ENCODE data around the gene MLXIPL.
A peak's percentile ranks its signal among the peaks of the same experiment; 100 is the strongest.
"Not testable (repeated sequence)": the region's sequence is repeated elsewhere in the genome, so short reads cannot be mapped to it uniquely, and the experiment has no call there.

Gene MLXIPL

DNA sequence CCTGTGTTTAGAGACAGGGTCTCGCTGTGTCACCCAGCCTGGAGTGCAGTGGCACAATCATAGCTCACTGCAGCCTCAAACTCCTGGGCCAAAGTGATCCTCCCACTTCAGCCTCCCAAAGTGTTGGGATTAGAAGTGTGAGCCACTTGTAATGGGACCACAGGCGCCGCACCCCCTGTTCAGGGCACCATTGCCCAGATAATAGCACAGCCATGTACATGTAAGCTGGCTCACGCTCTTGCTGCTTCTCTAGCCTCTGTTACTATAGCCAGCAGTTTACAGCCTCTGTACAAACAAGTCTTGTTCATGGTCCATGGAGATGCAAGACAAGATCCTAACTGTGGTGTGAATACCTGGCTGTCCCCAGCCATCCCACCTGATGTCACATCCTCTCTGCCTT, 4.2 kb upstream of the MLXIPL start:
- H3K27me3 ChIP-seq (ENCODE audit: control insufficient read depth in 2 of 2, insufficient read depth in 2 of 2, low read length in 2 of 2) = peaks cover 14 to 21% of the 10 kb centered on the region in 2 donors

DNA sequence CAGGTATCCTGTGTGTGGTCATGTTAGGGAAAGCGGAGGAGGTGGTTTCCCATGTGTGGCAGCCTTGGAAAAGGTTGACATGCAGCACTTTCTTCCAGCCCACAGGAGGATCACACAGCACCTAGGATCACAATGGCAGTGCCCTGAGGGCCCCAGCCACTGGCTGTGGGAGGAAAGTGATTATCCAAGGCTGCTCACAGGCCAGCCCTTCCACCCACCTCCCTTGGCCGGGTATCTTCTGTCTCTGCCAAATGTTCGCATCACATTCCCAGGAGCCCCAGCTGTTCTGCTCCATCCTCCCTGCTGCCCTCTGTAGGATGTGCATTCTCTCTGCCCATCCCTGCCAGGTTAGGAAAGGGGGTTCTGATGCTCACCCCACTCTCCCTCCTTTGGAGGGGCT, 2.5 kb upstream of the MLXIPL start:
- no peaks in the 10 kb centered on the region for H3K9me3 ChIP-seq (ENCODE audit: control insufficient read depth in 2 of 2, low read length in 2 of 2)
- peaks cover 8 to 12% of the 10 kb centered on the region in 2 donors for H3K4me1 ChIP-seq (ENCODE audit: control insufficient read depth in 2 of 2, insufficient read depth in 2 of 2, low read length in 2 of 2)
- H3K27ac ChIP-seq (ENCODE audit: low read depth in 2 of 2, low read length in 2 of 2) = no peak overlapping the region
- peaks cover 24 to 27% of the 10 kb centered on the region in 2 donors for H3K27me3 ChIP-seq (ENCODE audit: control insufficient read depth in 2 of 2, insufficient read depth in 2 of 2, low read length in 2 of 2)
- H3K9ac ChIP-seq (ENCODE audit: low read depth in 1 of 2, low read length in 2 of 2) = no peak overlapping the region
- no peak overlapping the region for H3K4me3 ChIP-seq (ENCODE audit: low read length in 2 of 2)
- no peaks in the 10 kb centered on the region for H3K36me3 ChIP-seq (ENCODE audit: control insufficient read depth in 2 of 2, insufficient read depth in 2 of 2, low read length in 2 of 2)

More for the DNA sequence above, 4.2 kb upstream of the MLXIPL start:
- no peak overlapping the region for H3K4me3 ChIP-seq (ENCODE audit: low read length in 2 of 2)
- H3K27ac ChIP-seq (ENCODE audit: low read depth in 2 of 2, low read length in 2 of 2) = no peak overlapping the region
- peaks cover 3% of the 10 kb centered on the region in 2 donors for H3K4me1 ChIP-seq (ENCODE audit: control insufficient read depth in 2 of 2, insufficient read depth in 2 of 2, low read length in 2 of 2)
- H3K36me3 ChIP-seq (ENCODE audit: control insufficient read depth in 2 of 2, insufficient read depth in 2 of 2, low read length in 2 of 2) = no peaks in the 10 kb centered on the region
- H3K9me3 ChIP-seq (ENCODE audit: control insufficient read depth in 2 of 2, low read length in 2 of 2) = no peaks in the 10 kb centered on the region
- no peak overlapping the region for H3K9ac ChIP-seq (ENCODE audit: low read depth in 1 of 2, low read length in 2 of 2)

DNA sequence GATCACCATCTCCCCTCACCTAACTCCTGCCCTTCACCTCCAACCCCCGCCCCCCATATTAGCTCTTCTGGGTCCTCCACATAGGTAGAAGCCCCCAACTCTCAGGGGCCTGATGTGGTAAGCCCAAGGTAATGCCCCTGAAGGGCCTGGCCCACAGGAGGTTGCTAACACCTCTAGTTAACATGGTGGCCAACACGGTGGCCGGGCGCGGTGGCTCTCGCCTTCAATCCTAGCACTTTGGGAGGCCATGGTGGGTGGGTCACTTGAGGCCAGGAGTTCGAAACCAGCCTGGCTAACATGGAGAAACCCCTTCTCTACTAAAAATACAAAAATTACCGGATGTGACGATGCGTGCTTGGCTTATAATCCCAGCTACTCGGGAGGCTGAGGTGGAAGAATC, 954 bp upstream of the MLXIPL start:
- H3K9me3 ChIP-seq (ENCODE audit: control insufficient read depth in 2 of 2, low read length in 2 of 2) = no peaks in the 10 kb centered on the region
- peaks cover 24 to 27% of the 10 kb centered on the region in 2 donors for H3K27me3 ChIP-seq (ENCODE audit: control insufficient read depth in 2 of 2, insufficient read depth in 2 of 2, low read length in 2 of 2)
- no peaks in the 10 kb centered on the region for H3K36me3 ChIP-seq (ENCODE audit: control insufficient read depth in 2 of 2, insufficient read depth in 2 of 2, low read length in 2 of 2)
- H3K4me1 ChIP-seq (ENCODE audit: control insufficient read depth in 2 of 2, insufficient read depth in 2 of 2, low read length in 2 of 2) = peaks cover 8 to 12% of the 10 kb centered on the region in 2 donors
- H3K9ac ChIP-seq (ENCODE audit: low read depth in 1 of 2, low read length in 2 of 2) = no peak overlapping the region
- H3K4me3 ChIP-seq (ENCODE audit: low read length in 2 of 2) = no peak overlapping the region
- no peak overlapping the region for H3K27ac ChIP-seq (ENCODE audit: low read depth in 2 of 2, low read length in 2 of 2)

DNA sequence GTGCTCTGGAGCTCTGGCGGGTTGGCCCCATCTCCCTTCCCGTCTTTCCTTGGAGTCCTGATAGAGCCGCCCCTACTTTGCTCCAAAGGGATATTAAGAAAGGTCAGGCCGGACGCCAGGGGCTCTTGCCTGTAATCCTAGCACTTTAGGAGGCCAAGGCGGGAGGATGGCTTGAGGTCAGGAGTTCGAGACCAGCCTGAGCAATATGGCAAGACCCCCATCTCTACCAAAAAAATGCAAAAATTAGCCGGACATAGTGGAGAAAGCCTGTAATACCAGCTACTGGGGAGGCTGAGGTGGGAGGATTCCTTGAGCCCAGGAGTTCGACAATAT, 313 bp upstream of the MLXIPL start:
- peaks cover 24 to 27% of the 10 kb centered on the region in 2 donors for H3K27me3 ChIP-seq (ENCODE audit: control insufficient read depth in 2 of 2, insufficient read depth in 2 of 2, low read length in 2 of 2)
- H3K4me3 ChIP-seq (ENCODE audit: low read length in 2 of 2) = no peak overlapping the region
- H3K9ac ChIP-seq (ENCODE audit: low read depth in 1 of 2, low read length in 2 of 2) = no peak overlapping the region
- no peak overlapping the region for H3K27ac ChIP-seq (ENCODE audit: low read depth in 2 of 2, low read length in 2 of 2)
- peaks cover 8 to 12% of the 10 kb centered on the region in 2 donors for H3K4me1 ChIP-seq (ENCODE audit: control insufficient read depth in 2 of 2, insufficient read depth in 2 of 2, low read length in 2 of 2)
- no peaks in the 10 kb centered on the region for H3K36me3 ChIP-seq (ENCODE audit: control insufficient read depth in 2 of 2, insufficient read depth in 2 of 2, low read length in 2 of 2)
- no peaks in the 10 kb centered on the region for H3K9me3 ChIP-seq (ENCODE audit: control insufficient read depth in 2 of 2, low read length in 2 of 2)

DNA sequence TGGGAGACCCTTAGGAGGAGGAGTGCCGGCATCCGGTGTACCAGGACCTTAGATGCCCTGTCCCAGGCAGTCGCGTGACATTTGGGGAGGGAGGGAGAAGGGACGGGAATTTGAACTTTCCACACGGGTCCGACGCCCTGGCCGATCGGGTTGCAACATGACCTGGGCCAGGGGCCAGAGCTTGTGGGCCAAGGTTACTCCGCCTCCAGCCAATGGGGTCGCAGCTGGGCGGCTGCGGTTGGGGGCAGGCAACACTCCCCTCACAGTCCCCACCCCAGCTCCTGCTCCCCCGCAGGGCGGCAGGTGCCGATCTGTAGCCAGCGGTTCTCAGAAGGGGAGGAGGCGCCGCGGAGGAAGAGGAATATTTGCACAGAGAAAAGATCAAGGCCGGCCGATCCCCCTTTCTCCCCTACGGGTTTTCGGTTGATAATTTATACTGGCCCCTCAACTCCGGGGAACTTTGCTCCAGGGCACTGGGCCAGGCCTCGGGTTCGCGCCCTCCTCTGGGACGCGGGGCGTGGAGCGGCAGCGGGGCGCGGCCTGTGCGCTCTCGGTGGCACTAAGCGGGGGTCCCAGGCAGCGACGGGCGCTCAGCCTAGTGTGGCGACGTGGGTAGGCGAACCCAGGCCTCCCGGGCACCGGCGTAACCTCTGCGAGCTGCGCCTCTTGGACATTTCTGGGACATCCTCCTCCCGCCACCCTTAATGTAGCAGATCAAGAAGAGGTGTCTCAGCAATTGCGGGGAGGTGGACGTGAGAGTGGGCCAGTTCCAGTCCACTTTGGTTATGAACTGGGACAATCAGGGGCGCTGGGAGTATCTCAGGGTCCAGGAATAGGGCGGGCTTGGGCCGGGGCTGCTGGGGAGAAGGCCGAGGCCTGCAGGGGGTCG, 1.2 kb downstream of the MLXIPL start:
- no peak overlapping the region for H3K27ac ChIP-seq (ENCODE audit: low read depth in 2 of 2, low read length in 2 of 2)

DNA sequence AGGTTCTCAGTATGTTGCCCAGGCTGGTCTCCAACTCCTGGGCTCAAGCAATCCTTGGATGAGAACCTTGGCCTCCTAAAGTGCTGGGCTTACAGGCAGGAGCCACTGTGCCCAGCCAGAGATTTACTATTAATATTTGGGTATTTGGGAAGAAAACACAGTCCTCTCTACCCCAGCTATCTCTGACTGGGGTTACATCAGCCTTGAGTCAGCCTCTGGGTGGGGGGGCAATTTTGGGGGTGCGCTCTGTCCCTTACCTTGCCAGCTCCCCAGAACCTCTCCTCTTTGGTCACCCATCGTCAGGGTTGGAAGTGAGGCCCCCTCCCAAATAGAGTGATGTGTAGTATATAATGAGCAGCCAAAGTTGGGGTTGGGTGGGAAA, 1.8 kb downstream of the MLXIPL start:
- Histone ChIP-seq H3K27ac (ENCODE audit: low read depth in 2 of 2, low read length in 2 of 2) (no peak overlapping the region), H3K27me3 (ENCODE audit: control insufficient read depth in 2 of 2, insufficient read depth in 2 of 2, low read length in 2 of 2) (peaks cover 19 to 21% of the 10 kb centered on the region in 2 donors), H3K9ac (ENCODE audit: low read depth in 1 of 2, low read length in 2 of 2) (no peak overlapping the region)

More for the DNA sequence above, 1.2 kb downstream of the MLXIPL start:
- peak overlapping the region; percentile 52 to 61 for H3K4me3 ChIP-seq (ENCODE audit: low read length in 2 of 2)
- peaks cover 24% of the 10 kb centered on the region in 2 donors for H3K27me3 ChIP-seq (ENCODE audit: control insufficient read depth in 2 of 2, insufficient read depth in 2 of 2, low read length in 2 of 2)
- H3K9me3 ChIP-seq (ENCODE audit: control insufficient read depth in 2 of 2, low read length in 2 of 2) = no peaks in the 10 kb centered on the region
- no peaks in the 10 kb centered on the region for H3K36me3 ChIP-seq (ENCODE audit: control insufficient read depth in 2 of 2, insufficient read depth in 2 of 2, low read length in 2 of 2)
- peak overlapping the region in 1 of 2 donors; percentile 31 for H3K9ac ChIP-seq (ENCODE audit: low read depth in 1 of 2, low read length in 2 of 2)
- H3K4me1 ChIP-seq (ENCODE audit: control insufficient read depth in 2 of 2, insufficient read depth in 2 of 2, low read length in 2 of 2) = peaks cover 8 to 12% of the 10 kb centered on the region in 2 donors

DNA sequence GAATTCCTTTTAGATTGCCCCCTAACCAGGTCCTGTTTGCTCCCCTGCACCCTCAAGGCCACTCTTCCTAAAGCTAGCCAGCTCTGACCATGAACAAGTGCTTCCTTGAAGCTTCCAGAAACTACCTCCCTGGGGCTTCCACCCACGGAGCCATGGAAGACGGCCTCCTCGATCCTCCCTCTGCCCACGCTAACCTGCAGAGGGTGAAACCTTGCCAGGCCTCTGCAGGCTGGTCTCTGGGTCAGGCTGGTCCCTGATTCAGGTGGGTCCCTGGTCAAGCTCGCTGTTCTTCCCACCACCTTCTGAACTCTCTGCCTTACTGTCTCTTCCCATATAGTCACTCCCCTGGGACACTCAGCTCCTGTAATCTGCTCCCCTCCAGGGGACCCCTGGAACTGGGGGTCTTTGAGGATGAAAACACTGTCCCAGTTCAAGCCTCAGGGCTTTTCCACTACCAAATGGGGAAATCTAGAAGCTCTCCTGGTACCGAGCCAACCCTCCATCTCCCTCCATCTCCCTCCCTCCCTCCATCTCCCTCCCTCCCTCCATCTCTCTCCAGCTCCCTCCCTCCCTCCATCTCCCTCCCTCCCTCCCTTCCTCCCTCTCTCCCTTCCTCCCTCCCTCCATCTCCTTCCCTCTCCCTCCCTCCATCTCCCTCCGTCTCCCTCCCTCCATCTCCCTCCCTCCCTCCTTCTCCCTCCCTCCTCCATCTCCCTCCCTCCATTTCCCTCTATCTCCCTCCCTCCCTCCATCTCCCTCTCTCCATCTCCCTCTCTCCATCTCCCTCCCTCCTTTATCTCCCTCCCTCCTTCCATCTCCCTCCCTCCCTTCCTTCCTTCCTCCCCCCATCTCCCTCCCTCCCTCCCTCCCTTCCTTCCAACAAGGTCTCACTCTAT, 2.9 kb downstream of the MLXIPL start:
- Histone ChIP-seq H3K4me3 (ENCODE audit: low read length in 2 of 2) (no peak overlapping the region), H3K27me3 (ENCODE audit: control insufficient read depth in 2 of 2, insufficient read depth in 2 of 2, low read length in 2 of 2) (peaks cover 15 to 18% of the 10 kb centered on the region in 2 donors)

More for the DNA sequence above, 1.8 kb downstream of the MLXIPL start:
- H3K4me3 ChIP-seq (ENCODE audit: low read length in 2 of 2) = peak overlapping the region; percentile 52 to 61
- no peaks in the 10 kb centered on the region for H3K36me3 ChIP-seq (ENCODE audit: control insufficient read depth in 2 of 2, insufficient read depth in 2 of 2, low read length in 2 of 2)
- H3K9me3 ChIP-seq (ENCODE audit: control insufficient read depth in 2 of 2, low read length in 2 of 2) = no peaks in the 10 kb centered on the region
- H3K4me1 ChIP-seq (ENCODE audit: control insufficient read depth in 2 of 2, insufficient read depth in 2 of 2, low read length in 2 of 2) = peaks cover 8 to 12% of the 10 kb centered on the region in 2 donors

DNA sequence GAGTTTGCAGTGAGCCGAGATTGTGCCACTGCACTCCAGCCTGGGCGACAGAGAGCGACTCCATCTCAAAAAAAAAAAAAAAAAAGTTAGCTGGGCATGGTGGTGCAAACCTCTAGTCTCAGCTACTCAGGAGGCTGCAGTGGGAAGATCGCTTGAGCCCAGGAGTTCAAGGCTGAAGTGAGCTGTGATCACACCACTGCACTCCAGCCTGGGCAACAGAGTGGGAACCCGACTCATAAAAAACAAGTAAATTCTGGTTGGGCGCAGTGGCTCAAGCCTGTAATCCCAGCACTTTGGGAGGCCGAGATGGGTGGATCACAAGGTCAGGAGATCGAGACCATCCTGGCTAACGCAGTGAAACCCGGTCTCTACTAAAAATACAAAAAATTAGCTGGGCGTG, 4.9 kb downstream of the MLXIPL start:
- not testable (repeated sequence) for H3K9ac ChIP-seq (ENCODE audit: low read depth in 1 of 2, low read length in 2 of 2)
- H3K27me3 ChIP-seq (ENCODE audit: control insufficient read depth in 2 of 2, insufficient read depth in 2 of 2, low read length in 2 of 2) = peaks cover 7 to 16% of the 10 kb centered on the region in 2 donors

More for the DNA sequence above, 2.9 kb downstream of the MLXIPL start:
- H3K36me3 ChIP-seq (ENCODE audit: control insufficient read depth in 2 of 2, insufficient read depth in 2 of 2, low read length in 2 of 2) = no peaks in the 10 kb centered on the region
- no peak overlapping the region for H3K9ac ChIP-seq (ENCODE audit: low read depth in 1 of 2, low read length in 2 of 2)
- peaks cover 8 to 12% of the 10 kb centered on the region in 2 donors for H3K4me1 ChIP-seq (ENCODE audit: control insufficient read depth in 2 of 2, insufficient read depth in 2 of 2, low read length in 2 of 2)
- H3K9me3 ChIP-seq (ENCODE audit: control insufficient read depth in 2 of 2, low read length in 2 of 2) = no peaks in the 10 kb centered on the region
- H3K27ac ChIP-seq (ENCODE audit: low read depth in 2 of 2, low read length in 2 of 2) = no peak overlapping the region

DNA sequence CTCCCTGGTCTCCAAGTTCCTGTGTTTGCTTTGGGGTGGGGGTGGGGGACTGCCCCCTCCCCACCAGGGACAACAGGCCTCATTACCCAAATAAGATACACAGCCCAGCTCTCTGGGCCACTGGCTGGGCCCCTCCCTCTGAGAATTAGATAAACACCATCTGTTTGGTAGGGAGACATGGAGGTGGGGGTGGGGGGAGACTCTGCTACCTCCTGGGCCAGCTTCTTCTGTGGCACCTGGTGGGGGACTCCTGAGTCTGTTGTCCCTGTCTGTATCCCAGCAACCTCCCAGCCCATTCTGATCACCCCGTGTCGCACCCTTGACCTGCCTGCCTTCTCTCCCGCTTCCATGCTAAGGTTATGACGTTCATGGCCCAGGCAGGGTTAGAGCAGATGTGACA, 5.8 kb downstream of the MLXIPL start:
- H3K9ac ChIP-seq (ENCODE audit: low read depth in 1 of 2, low read length in 2 of 2) = no peak overlapping the region
- H3K4me1 ChIP-seq (ENCODE audit: control insufficient read depth in 2 of 2, insufficient read depth in 2 of 2, low read length in 2 of 2) = peaks cover 11 to 16% of the 10 kb centered on the region in 2 donors
- no peaks in the 10 kb centered on the region for H3K9me3 ChIP-seq (ENCODE audit: control insufficient read depth in 2 of 2, low read length in 2 of 2)
- H3K27ac ChIP-seq (ENCODE audit: low read depth in 2 of 2, low read length in 2 of 2) = no peak overlapping the region
- H3K36me3 ChIP-seq (ENCODE audit: control insufficient read depth in 2 of 2, insufficient read depth in 2 of 2, low read length in 2 of 2) = no peaks in the 10 kb centered on the region
- peaks cover 7 to 9% of the 10 kb centered on the region in 2 donors for H3K27me3 ChIP-seq (ENCODE audit: control insufficient read depth in 2 of 2, insufficient read depth in 2 of 2, low read length in 2 of 2)
- H3K4me3 ChIP-seq (ENCODE audit: low read length in 2 of 2) = no peak overlapping the region

More for the DNA sequence above, 4.9 kb downstream of the MLXIPL start:
- peaks cover 8 to 14% of the 10 kb centered on the region in 2 donors for H3K4me1 ChIP-seq (ENCODE audit: control insufficient read depth in 2 of 2, insufficient read depth in 2 of 2, low read length in 2 of 2)
- H3K9me3 ChIP-seq (ENCODE audit: control insufficient read depth in 2 of 2, low read length in 2 of 2); H3K36me3 ChIP-seq (ENCODE audit: control insufficient read depth in 2 of 2, insufficient read depth in 2 of 2, low read length in 2 of 2); H3K4me3 ChIP-seq (ENCODE audit: low read length in 2 of 2); H3K27ac ChIP-seq (ENCODE audit: low read depth in 2 of 2, low read length in 2 of 2): not testable (repeated sequence)

DNA sequence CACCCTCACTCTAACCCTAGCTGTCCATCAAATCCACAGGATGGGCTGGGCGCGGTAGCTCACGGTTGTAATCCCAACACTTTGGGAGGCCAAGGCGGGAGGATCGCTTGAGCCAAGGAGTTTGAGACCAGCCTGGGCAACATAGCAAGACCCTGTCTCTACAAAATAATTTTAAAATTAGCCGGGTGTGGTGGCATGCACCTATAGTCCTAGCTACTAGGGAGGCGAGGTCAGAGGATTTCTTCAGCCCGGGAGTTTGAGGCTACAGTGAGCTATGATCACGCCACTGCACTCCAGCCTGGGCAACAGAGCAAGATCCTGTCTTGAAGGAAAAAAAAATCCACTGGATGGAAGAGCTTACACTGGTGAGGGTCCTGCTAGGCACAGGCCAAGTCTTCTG, 6.8 kb downstream of the MLXIPL start:
- not testable (repeated sequence) for H3K27ac ChIP-seq (ENCODE audit: low read depth in 2 of 2, low read length in 2 of 2); H3K9me3 ChIP-seq (ENCODE audit: control insufficient read depth in 2 of 2, low read length in 2 of 2); H3K36me3 ChIP-seq (ENCODE audit: control insufficient read depth in 2 of 2, insufficient read depth in 2 of 2, low read length in 2 of 2); H3K27me3 ChIP-seq (ENCODE audit: control insufficient read depth in 2 of 2, insufficient read depth in 2 of 2, low read length in 2 of 2); H3K9ac ChIP-seq (ENCODE audit: low read depth in 1 of 2, low read length in 2 of 2); H3K4me3 ChIP-seq (ENCODE audit: low read length in 2 of 2)
- peaks cover 14 to 16% of the 10 kb centered on the region in 2 donors for H3K4me1 ChIP-seq (ENCODE audit: control insufficient read depth in 2 of 2, insufficient read depth in 2 of 2, low read length in 2 of 2)

Measured in mucosa of rectum (tissue), 2 donors.